Hepatic stellate cell (primary cell): ENCODE results near the gene XPO4.
A peak's percentile ranks its signal among the peaks of the same experiment; 100 is the strongest.
"Not testable (repeated sequence)": the region's sequence is repeated elsewhere in the genome, so short reads cannot be mapped to it uniquely, and the experiment has no call there.

Experiments used
- DNase-seq: peaks from one replicate; pipeline ENCODE4 v3.0.0; 2011; ENCODE audit warnings: low spot score

The XPO4 gene

DNA sequence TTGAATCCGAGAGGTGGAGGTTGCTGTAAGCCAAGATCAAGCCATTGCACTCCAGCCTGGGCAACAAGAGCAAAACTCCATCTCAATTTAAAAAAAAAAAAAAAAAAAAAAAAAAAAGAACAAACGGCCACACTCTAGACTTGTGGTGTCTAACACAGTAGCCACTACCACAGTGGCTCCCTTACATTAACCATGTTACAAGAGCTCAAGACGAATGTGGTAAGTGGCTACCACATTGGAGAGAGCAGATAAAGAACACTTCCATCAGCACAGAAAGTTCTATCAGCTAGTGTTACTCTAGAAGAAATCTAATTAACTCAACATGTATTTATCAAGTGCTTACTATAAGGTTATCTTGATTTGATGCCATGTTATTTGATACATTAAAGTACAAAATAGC, 11.5 kb downstream of the XPO4 start:
- DNase-seq: no peak

GRCh38 chr13:20890540-20890939, 12.0 kb downstream of the XPO4 start:
- not testable (repeated sequence) for DNase-seq

DNA sequence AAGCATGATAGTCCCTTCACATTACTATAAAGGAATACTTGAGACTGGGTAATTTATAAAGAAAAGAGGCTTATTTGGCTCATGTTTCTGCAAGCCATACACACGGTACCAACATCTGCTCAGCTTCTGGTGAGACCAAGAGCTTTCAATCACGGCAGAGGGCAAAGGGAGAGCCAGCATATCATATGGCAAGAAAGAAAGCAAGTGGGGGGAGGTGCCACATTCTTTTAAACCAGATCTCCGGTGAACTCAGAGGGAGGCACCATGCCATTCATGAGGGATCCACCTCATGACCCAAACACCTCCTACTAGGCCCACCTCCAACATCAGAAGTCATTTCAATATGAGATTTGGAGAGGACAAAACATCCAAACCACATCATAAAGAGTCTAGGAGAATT, 20.3 kb downstream of the XPO4 start:
- DNase-seq: no peak

DNA sequence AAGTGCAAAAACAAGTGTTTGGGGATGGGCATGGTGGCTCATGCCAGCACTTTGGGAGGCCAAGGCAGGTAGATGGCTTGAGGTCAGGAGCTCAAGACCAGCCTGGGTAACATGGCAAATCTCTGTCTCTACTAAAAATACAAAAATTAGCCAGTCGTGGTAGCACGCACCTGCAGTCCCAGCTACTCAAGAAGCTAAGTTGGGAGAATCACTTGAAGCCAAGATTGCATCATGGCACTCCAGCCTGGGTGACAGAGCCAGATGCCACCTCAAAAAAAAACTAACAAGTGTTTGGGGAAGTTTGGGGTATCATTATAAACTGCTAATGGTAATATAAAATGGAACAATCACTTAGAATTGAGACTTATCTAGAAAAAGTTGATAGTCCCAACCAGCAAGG, 24.6 kb downstream of the XPO4 start:
- no peak for DNase-seq

- not testable (repeated sequence) for DNase-seq
Observed at GRCh38 chr13:20876802-20877201, 25.7 kb downstream of the XPO4 start.

DNA sequence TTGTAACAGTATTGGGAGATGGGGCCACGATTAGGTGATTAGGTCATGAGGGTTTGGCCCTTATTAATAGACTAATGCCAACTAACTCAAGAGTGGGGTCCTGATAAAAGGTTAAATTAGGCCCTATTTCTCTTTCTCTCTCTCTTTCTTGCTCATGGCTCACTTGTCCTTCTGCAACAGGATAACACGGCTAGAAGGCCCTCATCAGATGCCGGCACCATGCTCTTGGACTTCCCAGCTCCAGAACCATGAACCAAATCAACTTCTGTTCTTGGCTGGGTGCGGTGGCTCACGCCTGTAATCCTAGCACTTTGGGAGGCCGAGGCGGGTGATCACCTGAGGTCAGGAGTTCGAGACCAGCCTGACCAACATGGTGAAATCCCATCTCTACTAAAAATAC, 28.1 kb downstream of the XPO4 start:
- not testable (repeated sequence) for DNase-seq

GRCh38 chr13:20873348-20873747, 29.2 kb downstream of the XPO4 start:
- peak; percentile 24 for DNase-seq

GRCh38 chr13:20870829-20871228, 31.7 kb downstream of the XPO4 start:
- no peak for DNase-seq

DNA sequence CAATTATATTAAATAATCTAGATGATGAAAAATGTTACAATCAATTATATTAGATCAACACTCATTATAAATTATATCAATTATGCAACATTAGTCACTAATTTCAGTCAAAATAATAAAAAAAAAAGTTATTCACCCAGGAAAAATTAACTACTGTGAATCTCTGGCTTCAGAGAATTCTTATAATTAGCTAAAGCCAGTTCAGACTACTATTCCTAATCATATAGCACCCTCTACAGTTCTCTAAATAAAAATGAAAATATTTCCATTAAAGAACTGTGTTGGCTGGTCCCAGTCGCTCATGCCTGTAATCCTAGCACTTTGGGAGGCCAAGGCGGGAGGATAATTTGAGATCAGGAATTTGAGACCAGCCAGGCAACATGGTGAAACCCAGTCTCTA, 33.0 kb downstream of the XPO4 start:
- no peak for DNase-seq

DNA sequence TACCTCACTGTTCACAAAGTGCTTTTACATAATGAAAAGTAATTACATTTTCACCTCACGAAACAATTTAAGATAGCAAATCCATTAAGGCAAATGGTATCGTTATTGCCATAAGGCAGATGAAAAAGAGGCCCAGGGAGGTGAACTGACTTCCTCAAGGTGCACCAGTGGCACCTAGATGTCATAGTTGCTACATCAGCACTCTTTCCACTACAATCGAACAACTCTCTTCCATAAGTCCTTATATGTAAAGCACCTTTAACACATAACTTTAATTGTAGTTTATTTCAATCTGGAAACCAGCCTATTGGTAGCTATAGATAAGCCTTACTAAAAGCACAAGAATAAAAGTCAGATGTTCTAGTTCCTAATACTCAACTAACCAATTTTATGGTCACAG, 35.1 kb downstream of the XPO4 start:
- DNase-seq: no peak

GRCh38 chr13:20861666-20862065, 40.9 kb downstream of the XPO4 start:
- not testable (repeated sequence) for DNase-seq

DNA sequence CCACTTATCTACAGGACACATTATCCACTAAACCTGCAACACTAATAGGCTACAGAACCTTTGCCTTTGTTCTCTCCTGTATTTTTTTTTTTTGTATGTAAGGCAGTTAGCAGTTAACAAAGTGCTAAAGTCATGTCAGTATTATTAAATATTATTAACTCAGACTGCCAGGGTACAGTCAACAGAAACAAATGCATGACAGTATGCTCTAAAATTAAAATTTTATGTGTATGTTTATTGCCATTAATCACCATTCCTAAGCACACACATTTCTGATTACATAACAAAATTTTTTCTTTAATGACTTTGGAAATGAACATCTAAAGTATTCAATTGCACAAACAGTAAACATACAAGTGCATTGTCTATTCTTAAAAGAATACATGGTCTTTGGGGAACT, 41.7 kb downstream of the XPO4 start:
- DNase-seq: no peak

- no peak for DNase-seq
Observed at GRCh38 chr13:20856650-20857049, 45.9 kb downstream of the XPO4 start.

DNA sequence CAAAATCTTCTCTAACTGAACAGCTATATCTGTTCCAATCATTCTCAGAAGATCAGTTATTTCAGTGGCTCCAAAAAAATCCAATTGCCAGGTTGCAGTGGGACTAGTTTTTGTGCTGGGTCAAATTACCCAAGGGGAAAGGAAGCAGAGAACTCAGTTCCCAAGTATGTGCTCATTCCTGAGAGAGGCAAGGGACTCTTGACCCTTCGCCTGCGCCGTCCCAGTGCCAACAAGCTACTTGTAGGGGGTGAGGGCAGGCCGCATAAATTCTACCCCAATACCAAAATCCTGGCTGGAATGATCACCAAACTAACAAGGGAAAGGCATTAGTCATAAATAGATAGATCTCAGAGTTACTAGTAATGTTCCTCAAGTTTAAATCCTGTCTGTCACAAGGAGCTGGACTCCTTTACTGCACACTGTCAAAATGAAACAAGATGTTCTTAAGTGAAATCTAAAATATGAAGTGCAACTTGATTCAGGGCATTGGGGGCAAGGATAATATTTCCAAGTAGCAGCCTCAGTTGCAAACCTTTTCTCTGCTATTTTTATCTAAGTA, 50.6 kb downstream of the XPO4 start:
- no peak for DNase-seq

DNA sequence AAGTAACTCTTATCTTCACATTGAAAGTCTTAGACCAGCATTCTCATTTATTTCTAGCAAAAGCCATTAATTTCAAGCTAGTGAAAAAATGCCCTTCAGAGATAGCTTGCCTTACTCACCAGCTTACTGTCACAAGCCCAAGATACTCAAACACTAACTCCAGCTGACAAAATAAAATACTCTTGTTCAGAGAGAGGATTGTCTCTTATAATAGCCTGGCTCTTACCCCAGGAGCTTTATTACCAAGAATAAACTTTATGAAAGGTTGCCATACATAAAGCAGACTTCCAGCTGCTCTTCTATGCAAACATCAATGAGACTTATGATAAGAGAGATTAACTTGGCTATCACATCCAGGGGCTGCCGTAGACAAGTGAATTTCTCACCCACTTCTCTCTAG, 53.6 kb downstream of the XPO4 start:
- no peak for DNase-seq

DNA sequence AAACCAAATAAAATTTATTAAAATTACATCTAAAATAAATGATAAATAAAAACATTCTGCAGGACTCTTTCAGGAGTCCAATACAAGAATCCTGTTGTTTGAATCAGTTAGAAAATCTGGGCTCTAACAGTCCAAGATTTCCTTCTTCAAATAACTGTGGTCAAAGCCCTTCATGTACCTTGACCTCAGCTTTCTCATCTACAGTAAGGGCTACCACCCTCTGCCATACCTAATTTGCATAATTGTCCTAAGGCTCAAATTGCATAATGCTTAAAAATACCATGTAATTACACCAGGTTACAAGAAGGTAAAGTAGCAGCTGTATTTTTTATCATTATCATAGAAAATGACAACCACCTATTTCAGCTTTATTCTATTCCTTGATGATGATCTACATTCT, 54.3 kb downstream of the XPO4 start:
- DNase-seq: no peak

DNA sequence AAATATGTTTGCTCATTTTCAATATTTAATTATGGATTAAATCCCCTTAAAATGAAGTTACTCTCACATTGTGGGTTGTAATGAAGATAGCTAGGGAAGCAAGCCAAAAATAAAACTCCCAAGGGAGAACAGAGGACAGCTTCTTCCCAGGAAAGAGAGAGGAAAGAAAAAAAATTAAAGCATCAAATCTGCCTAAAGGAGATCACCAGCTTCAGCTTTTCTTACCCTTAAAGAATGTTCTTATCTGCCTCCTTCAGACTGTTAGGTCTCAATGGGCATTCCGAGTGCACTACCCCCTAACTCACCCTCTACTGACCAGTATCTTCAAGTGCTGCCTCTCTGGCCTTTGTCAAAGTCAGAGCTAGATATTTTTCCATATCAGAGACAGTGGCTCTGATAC, 55.2 kb downstream of the XPO4 start:
- no peak for DNase-seq

DNA sequence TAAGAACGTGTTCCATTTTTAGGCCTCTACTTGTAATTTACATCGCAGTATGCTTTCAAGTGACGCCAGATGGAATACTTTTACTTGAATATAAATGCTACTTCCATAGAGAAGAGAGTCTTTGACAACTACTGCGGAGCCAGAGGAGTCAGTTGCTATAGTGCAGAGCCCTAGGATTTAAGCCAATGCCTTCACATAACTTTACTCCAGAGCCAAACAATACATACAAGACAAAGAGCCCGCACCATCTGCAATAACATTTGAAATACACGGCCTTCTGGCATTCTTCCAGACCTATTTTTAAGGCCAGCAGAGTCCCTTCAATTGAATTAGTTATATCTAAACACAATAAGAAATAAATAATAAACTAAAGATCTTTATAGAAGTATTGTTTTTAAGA, 59.4 kb downstream of the XPO4 start:
- DNase-seq: no peak

GRCh38 chr13:20840568-20840967, 62.0 kb downstream of the XPO4 start:
- no peak for DNase-seq

DNA sequence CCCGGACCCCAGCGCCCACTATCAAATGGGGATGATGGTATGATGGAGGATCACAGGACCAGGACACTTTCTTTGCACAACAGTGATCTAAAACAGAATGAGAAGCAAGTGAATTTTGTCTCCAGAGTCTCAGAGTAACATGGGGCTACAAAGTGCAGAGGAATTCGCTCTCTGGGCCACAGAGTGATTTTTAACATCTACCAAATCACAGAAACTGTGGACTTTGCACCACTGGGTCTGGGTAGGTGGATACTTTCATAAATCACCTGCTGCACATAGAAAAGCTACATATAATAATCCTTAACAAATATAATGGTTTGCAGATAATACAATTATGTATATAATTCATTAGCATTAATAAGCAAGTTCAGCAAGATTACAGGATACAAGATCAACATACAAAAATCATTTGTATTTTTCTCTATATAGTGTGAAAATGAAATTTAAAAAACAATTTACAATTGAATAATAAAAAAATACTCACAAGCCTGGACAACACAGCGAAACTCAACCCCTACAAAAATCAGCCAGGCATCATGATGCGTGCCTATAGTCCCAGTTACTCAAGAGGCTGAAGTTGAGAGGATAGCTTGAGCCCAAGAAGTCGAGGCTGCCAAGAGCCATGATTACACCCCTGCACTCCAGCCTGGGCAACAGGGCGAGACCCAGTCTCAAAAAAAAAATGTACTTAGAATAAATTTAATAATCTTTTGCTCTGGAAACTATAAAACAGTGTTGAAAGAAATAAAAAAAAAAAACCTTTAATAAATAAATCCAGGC, 68.5 kb downstream of the XPO4 start:
- no peak for DNase-seq

GRCh38 chr13:20832861-20833260, 69.7 kb downstream of the XPO4 start:
- DNase-seq: no peak

DNA sequence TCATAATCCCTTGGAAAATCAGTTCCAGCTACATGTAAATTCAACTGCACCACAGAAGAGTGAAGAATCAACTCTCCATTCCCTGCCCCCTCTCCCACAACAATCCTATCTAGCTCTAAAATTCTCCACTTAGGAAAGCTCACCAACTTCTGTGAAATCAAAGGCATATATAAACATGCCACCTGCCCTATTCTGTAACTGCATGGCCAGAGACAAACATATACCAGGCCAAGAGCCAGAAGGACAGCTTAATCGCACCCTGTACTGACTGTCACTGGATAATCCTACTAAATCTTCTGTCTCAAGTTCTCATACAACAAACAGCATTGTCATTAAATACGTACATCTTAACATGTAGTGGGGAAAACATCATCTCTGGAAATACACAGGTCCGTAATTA, 70.6 kb downstream of the XPO4 start:
- no peak for DNase-seq

GRCh38 chr13:20831254-20831653, 71.3 kb downstream of the XPO4 start:
- no peak for DNase-seq
